Astrocyte (in vitro differentiated cells and primary cell): ENCODE measurements around the gene RPP14.

Source experiments
- EZH2 ChIP-seq: IDR thresholded peaks from 2 replicates; pipeline ENCODE4 v1.6.1; 2012; ENCODE audit warnings: mild to moderate bottlenecking, low read length, inconsistent platforms; ENCODE audit not compliant: insufficient read depth
- TF ChIP-seq, protein P1 (sequence below): IDR thresholded peaks from 2 replicates; pipeline ENCODE4 v1.5.1; 2011; ENCODE audit warnings: low read depth, mild to moderate bottlenecking, inconsistent platforms, low read length, moderate library complexity; ENCODE audit not compliant: insufficient read depth

DNA sequence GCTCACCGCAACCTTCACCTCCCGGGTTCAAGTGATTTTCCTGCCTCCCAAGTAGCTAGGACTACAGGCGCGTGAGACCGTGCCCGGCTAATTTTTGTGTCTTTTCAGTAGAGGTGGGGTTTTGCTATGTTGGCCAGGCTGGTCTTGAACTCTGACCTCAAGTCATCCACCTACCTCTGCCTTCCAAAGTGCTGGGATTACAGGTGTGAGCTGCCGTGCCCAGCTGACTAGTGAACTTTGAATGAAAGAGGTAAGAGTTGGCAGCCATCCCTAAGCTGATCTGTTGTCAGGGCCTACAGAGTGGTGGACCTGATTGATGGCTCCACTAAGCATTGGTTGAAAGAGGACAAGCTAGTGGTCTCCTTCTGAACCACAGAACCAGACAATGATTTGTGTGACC is 41.9 kb downstream of the RPP14 start:
- TF ChIP-seq, protein P1, sequence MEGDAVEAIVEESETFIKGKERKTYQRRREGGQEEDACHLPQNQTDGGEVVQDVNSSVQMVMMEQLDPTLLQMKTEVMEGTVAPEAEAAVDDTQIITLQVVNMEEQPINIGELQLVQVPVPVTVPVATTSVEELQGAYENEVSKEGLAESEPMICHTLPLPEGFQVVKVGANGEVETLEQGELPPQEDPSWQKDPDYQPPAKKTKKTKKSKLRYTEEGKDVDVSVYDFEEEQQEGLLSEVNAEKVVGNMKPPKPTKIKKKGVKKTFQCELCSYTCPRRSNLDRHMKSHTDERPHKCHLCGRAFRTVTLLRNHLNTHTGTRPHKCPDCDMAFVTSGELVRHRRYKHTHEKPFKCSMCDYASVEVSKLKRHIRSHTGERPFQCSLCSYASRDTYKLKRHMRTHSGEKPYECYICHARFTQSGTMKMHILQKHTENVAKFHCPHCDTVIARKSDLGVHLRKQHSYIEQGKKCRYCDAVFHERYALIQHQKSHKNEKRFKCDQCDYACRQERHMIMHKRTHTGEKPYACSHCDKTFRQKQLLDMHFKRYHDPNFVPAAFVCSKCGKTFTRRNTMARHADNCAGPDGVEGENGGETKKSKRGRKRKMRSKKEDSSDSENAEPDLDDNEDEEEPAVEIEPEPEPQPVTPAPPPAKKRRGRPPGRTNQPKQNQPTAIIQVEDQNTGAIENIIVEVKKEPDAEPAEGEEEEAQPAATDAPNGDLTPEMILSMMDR, result no peak
- no peak for TF ChIP-seq EZH2
